HG03558 (cell line): ENCODE results near the gene TACR1.
"Not testable (repeated sequence)": the region's sequence is repeated elsewhere in the genome, so short reads cannot be mapped to it uniquely, and the experiment has no call there.

Experiments
- ATAC-seq: cut with Tn5 transposase; IDR thresholded peaks from one replicate; pipeline ENCODE4 v1.9.1; 2021; ENCODE audit warnings: moderate number of reproducible peaks; ENCODE audit not compliant: unreplicated experiment; ENCODE audit errors: extremely low read depth

Gene TACR1

DNA sequence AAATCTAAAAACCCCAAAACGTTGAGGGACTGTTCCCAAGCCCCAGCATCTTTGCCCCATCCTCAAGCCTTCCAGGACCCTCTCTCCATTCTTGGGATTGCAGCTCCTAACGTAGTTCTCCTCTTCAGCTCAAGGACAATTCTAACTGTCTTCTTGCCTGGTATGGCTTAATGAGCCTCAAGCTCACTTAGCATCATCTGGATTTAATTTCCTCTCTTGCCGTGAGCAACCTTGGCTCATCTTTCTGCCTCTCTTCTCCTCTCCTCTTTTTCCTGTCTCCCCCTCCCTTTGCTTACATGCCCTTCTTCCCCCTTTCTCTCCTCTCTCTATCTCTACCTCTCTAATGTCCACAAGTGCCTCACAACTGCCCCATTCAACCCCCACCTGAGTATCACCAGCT lies 44.2 kb downstream of the TACR1 start:
- no peak for ATAC-seq

DNA sequence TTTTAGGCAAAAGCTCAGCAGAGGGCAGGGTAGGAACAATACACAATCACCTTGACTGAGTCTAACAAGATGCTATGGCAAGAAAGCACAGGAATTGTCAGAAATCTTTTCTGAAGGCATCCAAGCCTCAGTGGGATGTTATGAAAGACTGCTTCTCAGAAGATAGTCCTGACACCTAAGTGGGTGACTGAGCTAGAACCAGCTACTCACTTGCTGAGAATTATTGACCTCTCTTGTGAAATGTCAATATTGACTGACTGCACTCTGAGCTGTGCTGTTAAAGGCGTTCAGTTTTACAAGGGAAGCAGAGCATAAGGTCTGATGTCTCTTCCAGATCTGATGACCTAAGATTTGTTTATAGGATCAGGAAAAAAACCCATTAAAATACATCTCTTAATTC lies 46.1 kb downstream of the TACR1 start:
- no peak for ATAC-seq

DNA sequence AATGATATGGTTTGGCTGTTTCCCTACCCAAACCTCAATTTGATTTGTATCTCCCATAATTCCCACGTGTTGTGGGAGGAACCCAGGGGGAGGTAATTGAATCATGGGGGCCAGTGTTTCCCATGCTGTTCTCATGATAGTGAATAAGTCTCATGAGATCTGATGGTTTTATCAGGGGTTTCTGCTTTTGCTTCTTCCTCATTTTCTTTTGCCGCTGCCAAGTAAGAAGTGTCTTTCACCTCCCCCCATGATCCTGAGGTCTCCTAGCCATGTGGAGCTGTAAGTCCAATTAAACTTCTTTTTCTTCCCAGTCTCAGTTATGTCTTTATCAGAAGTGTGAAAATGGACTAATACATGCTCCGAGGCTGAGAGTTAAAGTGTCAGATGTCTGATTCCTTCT lies 47.1 kb downstream of the TACR1 start:
- ATAC-seq = not testable (repeated sequence)

DNA sequence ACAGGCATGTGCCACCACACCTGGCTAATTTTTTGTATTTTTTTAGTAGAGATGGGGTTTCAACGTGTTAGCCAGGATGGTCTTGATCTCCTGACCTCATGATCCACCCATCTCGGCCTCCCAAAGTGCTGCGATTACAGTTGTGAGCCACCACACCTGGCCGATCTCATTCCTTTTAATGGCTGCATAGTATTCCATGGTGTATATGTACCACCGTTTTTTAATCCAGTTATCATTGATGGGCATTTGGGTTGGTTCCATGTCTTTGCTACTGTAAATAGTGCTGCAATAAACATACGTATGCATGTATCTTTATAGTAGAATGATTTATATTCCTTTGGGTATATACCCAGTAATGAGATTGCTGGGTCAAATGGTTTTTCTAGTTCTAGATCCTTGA lies 51.4 kb downstream of the TACR1 start:
- ATAC-seq = not testable (repeated sequence)

DNA sequence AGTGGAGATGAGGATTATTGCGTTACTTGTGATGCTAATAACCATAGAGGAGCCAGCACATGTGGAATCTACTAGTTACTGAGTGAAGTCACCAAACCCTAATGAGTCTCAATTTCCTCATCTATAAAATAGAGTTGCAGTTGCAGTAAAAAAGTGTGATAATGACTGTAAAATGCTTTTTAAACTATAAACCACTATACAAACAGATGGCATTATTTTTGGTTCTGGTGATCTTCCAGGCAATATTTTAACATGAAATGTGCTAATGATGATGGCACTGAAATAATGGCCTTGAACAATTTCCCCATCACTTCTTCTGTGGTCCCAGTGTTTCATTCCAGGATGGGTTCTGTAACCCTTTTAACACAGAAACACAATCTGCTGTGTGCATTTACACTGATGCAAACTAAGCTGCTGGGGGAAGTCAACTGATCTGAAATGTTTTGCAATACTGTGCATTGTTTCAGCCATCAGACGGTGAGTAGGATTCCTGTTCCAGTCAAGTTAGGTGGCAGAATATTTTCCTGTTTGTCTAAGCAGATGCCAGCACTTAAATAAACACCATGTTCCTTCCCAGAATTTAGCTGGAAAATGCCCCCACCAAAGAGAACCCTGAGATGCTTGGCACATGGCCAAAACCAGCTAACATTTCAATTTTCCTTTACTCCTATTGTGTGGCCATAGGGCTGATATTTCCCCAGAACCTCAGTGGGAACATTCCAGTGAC lies 52.6 kb downstream of the TACR1 start:
- no peak for ATAC-seq

DNA sequence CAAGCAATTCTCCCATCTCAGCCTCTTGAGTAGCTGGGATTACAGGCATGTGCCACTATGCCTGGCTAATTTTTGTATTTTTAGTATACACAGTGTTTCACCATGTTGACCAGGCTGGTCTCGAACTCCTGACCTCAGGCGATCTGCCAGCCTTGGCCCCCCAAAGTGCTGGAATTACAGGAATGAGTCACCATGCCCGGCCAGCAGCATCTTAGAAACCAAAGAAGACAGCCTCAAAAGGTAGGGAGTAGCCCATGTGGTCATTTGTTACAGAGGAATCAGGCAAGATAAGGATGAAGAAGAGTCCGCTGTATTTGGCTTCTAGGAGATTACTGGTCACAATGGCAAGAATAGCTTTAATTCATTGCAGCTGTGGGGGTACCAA lies 53.1 kb downstream of the TACR1 start:
- ATAC-seq = not testable (repeated sequence)

DNA sequence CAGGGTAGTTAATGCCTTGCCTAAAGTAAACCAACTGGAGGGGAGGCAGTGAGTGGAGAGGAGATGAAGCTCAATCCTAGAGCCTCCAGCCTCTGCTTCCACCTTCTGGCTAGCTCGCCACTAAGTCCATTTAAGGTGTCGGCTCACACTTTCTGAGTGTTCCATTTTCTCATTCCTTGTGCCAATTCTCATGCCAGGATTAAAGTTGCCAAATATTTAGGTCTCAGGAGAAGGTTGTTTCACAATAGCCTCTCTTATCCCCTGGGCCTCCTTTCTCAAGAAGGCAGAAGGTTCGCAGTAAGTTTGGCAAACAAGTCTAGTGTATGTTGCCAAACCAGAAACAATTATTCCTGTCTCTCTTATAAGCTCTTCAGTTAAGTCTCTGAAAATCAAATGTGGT lies 57.2 kb downstream of the TACR1 start:
- ATAC-seq = no peak

DNA sequence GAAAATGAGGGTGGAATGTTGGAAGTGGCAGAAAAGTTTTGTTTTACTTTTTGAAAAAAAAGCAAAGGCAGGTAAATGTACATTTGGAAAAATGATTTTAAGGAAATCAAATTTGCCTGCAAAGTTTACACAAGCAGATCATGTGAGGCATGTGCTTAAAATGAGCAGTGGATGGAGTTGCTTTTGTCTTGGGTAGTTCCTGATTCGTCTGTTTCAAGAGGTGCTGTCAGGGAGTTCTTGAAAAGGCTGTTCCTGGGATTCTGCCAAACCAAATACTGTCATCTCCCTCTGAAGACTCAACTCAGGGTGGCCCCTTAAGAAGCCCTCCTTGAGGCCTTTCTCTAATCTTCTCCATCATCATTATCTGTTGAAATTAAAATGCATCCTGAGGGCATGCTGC lies 59.0 kb downstream of the TACR1 start:
- ATAC-seq = no peak

DNA sequence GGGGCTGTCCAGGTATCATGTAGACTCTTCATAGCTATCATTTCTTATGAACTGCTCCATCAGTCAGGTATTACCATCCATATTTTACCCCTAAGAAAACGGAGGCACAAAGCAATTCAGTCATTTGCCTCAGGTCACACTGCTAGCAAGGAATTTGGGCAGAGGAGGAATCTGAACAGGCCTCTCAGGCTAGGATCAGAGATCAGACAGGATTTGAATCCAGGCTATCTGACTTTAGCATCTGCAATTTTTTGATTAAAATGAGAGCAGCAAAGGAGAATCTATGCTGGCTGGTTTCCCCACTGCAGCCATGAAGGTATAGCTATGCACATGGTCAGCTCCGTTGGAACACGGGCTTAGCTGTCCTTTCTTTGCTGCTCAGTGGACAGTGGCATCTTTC lies 60.1 kb downstream of the TACR1 start:
- no peak for ATAC-seq

DNA sequence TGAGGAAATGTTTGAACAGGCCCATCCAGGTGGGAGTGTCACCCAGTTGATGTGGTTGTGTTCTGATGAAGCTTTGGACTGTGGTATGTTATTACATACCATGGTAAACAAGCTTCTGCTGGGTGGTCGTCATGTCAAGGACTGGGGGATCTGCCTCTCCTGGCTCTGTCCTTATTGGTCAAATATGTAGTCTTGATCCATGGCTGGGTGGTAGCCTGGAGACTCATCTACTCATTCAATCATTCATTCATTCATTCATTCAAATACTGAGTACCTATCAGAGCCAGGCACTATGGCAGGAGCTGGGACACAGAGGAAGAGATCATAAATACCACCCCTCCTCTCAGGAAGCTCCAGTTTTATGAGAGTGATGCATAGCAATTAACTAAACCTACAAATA lies 60.8 kb downstream of the TACR1 start:
- ATAC-seq = no peak

DNA sequence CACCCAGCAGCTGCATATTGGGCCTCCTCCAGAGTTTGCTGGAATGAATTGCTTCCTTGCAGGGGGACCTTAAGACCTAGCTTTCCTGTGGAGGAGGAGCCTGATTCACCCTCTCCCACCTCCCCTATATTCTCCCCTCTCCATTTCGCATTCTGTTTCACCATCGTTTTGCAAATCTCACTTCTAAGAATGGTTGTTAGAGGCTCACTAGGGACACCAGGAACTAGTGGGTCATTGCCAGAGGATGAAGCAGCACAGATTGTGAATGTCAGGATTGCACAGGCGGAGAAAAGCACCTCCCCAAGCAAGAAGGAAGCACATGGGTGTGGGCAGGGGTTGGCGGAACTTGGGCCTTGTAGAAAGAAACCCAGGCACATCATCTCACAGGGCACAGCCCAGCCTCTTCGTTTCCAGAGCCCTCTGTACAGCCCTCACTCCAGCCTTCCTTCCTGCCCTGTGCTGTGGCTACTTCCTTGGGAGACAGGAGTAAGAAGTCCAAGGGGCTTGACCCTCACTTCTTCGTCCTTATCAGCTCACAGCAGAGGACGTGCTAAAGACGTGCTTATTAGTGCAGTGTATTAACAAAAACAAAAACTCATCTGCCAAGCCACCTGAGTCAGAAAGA lies 63.4 kb downstream of the TACR1 start:
- no peak for ATAC-seq

DNA sequence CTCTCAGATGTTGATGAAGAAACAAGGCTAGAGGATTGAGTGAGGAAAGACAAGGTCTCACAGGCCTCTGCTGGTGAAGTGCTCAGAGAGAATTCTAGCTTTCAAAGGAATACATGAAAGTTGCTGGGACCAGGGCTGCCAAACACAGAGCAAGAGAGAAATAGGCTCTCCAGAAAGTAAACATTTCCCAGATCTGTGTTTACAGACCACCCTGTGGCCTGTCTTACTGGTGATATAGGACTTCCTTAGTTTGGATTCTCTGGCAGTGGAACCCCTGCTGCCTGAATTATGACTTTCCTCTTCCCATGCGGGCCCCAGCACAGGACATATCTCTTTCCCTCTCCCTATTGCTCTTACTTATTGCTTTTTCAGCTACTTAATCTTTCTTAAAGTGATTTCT lies 64.5 kb downstream of the TACR1 start:
- no peak for ATAC-seq

DNA sequence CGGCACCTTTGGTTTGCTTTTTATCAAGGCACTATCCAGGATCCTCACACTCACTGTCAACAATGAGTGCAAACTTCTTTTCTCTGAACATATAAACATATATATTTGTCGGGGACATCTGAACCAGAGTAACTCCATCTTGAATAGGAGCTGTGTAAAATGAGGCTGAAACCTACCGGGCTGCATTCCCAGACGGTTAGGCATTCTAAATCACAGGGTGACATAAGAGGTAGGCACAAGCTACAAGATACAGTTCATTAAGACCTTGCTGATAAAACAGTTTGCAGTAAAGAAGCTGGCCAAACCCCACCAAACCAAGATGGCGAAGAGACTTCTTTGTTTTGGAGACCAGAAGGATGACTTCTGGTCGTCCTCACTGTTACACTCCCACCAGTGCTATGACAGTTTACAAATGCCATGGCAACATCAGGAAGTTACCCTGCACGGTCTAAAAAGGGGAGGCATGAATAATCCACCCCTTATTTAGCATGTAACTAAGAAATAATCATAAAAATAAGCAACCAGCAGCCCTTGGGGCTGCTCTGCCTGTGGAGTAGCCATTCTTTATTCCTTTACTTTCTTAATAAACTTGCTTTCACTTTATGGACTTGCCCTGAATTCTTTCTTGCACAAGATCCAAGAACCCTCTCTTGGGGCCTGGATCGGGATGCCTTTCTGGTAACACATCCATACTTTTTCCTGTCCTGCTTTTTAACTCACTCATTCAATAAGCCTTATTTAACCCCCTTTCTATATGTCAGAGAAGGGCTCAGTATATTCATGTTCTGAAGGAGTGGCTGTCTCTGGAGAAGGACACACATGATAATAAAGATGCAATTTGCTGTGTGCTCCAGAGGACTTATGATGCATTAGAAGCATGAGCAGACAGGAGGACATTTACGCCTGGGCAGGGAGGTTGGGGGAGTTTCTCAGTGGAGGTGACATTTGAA lies 65.4 kb downstream of the TACR1 start:
- no peak for ATAC-seq

DNA sequence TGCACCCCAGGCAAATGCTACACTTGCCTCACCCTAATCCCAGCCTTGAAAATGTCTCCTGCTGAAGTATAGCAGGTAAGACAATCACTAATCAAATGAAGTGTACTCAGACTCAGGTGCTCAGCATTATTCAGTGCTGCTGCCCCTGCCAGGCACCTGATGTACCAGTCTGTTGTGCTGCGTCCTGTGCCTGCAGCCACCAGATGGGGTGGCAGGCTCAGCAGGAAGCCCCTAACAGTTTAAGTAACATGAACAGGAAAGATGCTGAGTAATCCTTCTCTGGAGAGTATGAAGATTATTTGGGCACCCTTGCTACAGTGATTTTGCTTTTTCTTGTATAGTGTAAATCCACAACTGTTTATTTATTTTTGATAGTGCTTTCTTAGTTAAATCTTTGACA lies 69.1 kb downstream of the TACR1 start:
- ATAC-seq = no peak

DNA sequence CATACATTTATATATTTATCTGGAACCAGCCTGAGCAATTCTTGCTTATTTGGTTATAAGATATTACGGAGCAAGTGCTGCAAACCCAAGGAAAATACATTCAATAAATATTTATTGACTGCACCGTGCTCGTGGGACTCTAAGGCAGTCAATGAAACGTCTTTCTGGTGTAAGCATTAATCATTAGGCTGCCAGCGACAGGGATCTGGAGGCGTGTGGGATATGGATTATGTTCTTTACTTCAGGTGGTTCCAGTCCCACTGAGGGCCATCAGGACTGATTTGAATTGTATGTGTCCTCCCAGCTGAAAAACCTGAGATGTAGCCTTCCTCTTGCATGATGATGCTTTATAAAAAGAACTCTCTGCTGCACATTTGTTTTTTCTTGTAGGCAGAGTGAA lies 75.4 kb downstream of the TACR1 start:
- no peak for ATAC-seq

DNA sequence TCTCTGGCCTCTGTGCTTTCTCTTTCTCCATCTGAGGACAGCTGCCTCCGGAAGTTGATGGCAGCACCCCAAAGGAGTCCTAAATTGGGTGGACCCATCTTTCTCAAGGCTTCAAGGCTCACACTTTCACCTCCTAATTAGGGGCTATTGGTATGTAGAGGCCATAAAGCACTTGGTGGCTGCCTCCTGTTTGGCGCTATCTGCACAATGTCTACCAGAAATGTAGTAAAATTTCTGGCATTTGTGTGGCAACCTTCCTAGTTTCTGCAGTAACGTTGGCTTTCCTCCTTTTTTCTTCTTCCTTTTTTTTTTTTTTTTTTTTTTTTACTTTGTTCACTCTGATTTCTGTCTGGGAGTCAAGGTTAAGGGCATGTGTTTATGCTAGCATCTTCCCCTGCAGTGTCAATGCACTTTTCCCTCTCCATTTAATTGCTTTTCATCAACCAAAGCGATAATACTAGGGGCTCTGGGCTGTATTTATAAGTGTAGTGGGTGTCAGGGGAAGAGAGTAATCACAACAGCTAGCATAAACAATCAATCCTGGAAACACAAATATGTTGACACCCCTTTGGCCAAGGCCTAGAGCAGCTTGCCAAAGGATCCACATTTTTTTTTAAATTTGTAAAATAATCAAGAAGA lies 86.0 kb downstream of the TACR1 start:
- no peak for ATAC-seq

DNA sequence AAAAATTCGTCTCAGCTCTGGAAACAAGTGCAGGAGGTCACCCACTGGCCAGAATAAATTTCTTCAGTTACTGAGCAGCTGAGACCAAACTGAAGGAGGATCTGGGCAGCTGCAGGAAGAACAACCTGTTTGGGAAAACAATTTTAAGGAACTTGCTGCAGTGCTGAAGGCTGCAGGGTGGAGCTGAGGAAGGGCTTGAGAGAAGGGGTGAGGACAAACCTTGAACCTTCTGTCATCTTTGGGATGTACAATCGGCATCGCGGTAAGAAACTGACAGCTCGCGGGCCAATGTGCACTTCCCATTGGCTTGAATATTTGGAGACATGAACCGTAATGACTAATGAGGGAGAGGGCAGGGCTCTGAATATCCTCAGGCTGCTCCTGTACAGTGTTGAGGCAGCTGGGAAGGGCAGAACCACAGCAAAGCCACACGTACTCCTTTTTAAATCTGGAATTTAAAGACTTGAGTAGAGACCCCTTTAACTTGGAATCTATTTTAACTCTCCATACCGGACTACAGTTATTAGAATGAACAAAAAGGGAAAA lies 90.3 kb downstream of the TACR1 start:
- no peak for ATAC-seq

DNA sequence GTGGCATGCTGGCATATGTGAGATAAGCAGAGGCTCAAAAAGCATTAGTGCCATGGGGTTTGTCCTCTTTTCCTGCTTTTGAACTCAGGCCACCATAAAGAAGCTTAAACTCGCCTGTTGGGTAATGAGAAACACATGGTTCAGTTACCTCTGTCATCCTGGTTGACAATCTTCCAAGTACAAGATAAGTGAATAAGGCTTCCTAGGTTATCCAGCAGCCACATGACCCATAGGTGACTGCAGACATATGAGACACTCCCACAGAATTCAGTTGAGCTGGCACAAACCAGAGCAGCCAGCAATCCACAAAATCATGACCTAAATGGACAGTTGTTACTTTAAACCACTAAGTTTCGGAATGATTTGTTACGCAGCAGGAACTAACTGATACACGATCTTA lies 97.3 kb downstream of the TACR1 start:
- no peak for ATAC-seq

DNA sequence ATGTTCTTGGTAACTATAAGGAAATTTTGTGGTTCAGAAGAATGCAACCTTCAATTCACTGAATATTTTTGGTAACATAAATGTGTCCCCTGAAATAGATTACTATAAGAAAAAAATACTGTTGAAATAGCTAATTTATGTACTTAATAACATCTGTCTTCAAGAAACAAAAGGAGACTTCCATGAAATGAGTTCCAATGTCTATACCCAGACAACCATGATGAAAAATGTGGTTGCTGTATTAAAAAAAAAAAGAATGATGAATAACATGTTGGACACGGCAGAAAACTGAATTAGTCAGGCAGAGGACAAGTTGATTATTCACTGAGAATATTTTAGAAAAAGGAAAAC lies 98.5 kb downstream of the TACR1 start:
- ATAC-seq = no peak

DNA sequence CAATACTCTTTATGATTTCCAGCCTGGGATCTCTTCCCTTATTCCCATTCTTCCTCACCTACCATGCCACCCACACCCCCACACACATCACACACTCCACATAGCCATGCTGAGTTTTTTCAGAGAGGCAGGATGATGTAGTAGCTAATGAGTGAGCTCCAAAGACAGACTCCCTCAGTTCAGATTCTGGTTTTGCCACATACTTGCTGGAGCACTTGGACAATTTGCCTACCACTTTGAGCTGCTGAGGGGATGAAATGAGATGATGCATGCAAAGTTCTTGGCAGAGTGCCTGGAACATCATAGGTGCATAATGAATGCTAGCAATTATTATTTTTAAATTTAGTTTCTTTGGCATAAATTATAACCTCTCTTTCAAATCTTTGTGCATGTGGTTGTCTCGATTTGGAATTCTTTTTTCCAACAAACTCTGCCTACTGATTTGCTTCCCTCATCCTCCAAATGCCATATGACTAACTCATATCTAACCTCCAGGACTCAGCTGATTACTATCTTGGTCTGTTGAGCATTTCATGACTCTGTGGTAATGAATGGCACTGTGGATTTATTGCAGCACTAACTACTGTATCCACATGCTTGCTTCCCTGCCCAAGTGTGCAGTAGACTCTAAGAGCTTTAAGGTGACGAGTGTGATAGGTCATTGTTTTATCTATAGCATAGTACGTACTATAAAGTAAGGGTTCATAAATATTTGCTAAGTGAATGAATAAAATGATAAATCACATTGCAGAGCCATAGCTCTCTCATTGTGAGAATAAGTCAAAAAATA lies 99.1 kb downstream of the TACR1 start:
- ATAC-seq = no peak
